ENCODE data around the gene HIRA. TPM values are rescaled to one million over a fixed set of nuclear protein-coding genes. Genes with fewer than 3 reads are reported as not detected.

HIRA gene
- total and polyA plus RNA-seq, 2 of the 8 experiments (the other 6 are each of a cell fraction or from before 2014, with no cell fraction given) = 34.9 to 67.2 TPM

DNA sequence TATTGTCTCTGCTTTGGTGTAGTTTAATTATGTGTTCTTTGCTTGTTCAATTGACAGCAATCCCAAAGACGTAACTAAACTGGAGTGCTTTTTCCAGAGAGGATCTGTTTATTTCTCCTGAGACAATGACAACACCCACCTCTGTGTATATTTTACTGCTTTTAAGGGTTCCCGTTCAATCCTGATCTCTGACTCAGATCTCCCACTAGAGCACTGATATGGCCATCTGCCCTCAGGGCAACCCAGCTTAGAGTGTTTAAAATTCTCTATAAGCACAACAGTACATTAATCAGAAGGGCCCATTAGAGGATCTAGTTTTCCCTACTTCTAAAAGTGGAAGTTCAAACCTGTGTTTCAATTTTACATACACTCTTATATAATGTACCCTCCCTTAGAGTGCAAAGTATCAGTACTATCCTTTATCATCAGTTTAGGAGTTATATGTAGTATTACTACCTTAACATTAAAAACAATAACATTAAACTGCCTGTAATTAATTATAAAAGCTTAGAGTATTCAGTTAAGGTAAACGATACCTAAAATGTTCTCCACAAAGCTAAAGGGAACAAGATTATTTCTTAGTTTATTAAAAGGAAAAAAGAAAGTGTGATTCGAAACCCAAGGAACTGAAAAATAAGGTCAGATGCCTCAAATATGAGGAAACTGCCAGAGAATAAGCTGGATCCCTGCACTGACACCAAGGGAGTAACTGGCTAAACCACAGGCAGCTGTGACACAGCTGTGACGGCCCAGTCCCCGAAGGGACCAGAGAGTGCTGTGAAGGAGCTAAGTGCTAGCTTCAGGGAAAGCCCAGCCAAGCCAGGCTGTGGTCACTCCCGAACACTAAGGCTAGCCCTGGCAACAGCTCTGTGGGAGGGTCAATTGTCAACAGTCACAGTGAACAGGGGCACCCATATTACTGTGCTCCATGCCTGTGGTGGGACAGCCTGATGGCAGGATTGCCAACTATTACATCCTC lies 32.2 kb upstream of the HIRA start:
- Histone ChIP-seq H2BK20ac (ENCODE audit: low read length) (no peak overlapping the region), H3K79me2 (ENCODE audit: control insufficient read depth in 1 of 2, insufficient read depth in 2 of 2, low read length in 2 of 2) (no peaks in the 10 kb centered on the region), H3K23me2 (ENCODE audit: low read depth, low read length) (no peaks in the 10 kb centered on the region), H4K91ac (replicated peaks; ENCODE audit: insufficient read length, low read length) (no peak overlapping the region), H3K4me3 (ENCODE audit: extremely low read depth in 1 of 4, insufficient read depth in 2 of 4, low read depth in 3 of 4, low read length in 4 of 4) (no peak overlapping the region), H3K36me3 (ENCODE audit: control insufficient read depth in 2 of 4, insufficient read depth in 4 of 4, low read length in 3 of 4) (peaks cover 12 to 55% (median 33%) of the 10 kb centered on the region in 4 experiments), H3K9me3 (ENCODE audit: insufficient read depth in 2 of 2, low read depth in 1 of 2, low read length in 1 of 2) (no peaks in the 10 kb centered on the region), H4K20me1 (replicated peaks in 1 of 2; ENCODE audit: control insufficient read depth in 1 of 2, insufficient read depth in 2 of 2, low read length in 2 of 2) (peaks cover 0 to 3% of the 10 kb centered on the region in 2 experiments), H3K18ac (ENCODE audit: extremely low read depth, low read length) (no peak overlapping the region), H3K9ac (replicated peaks in 1 of 4; ENCODE audit: extremely low read depth in 1 of 4, low read depth in 3 of 4, low read length in 3 of 4) (no peak overlapping the region), H2AFZ (ENCODE audit: low read length) (no peak overlapping the region), H3K79me1 (ENCODE audit: low read depth, low read length) (peaks cover under 1% of the 10 kb centered on the region; the same call in 1 of the 2 replicates), H3K56ac (replicated peaks; ENCODE audit: insufficient read length, low read depth, low read length) (no peak overlapping the region), H4K5ac (ENCODE audit: insufficient read length, low read depth, low read length) (no peak overlapping the region), H3K4ac (replicated peaks; ENCODE audit: insufficient read length, low read depth, low read length) (no peak overlapping the region), H3K14ac (ENCODE audit: insufficient read length) (no peak overlapping the region), H2BK12ac (ENCODE audit: low read depth, low read length) (no peak overlapping the region), H2BK15ac (ENCODE audit: low read length) (no peak overlapping the region), H3K4me1 (replicated peaks in 1 of 4; ENCODE audit: control insufficient read depth in 3 of 4, insufficient read depth in 4 of 4, low read length in 3 of 4) (no peaks in the 10 kb centered on the region), H2BK5ac (ENCODE audit: low read depth, low read length) (no peak overlapping the region), H4K8ac (ENCODE audit: extremely low read depth, insufficient read depth, low read length) (no peak overlapping the region), H3K27me3 (replicated peaks in 1 of 4; ENCODE audit: control insufficient read depth in 3 of 4, extremely low read depth in 1 of 4, insufficient read depth in 3 of 4, low read length in 3 of 4) (no peaks in the 10 kb centered on the region), H2BK120ac (replicated peaks; ENCODE audit: low read depth, low read length) (no peak overlapping the region), H3K23ac (ENCODE audit: insufficient read length) (no peak overlapping the region), H2AK5ac (ENCODE audit: low read depth, low read length) (no peak overlapping the region), H3K4me2 (ENCODE audit: insufficient read depth in 1 of 2, low read depth in 2 of 2, low read length in 2 of 2) (no peak overlapping the region), H3K27ac (ENCODE audit: low read depth, low read length) (no peak overlapping the region)
- no peak for DNase-seq (ENCODE audit: low read depth in 1 of 2, low spot score in 2 of 2)
- no peak for FAIRE-seq
- POLR2A ChIA-PET (ENCODE audit: partially characterized antibody) = interaction anchor here (0.7 to 3.4 kb wide), 3 partner anchors 13 to 320 kb away, joined by 3 to 9 read pairs (median 6); partner anchors contain the start of gene CDC45
- CTCF ChIA-PET (ENCODE audit: partially characterized antibody) = interaction anchor here (0.8 to 4.6 kb wide), 2 partner anchors 10 to 166 kb away, joined by 3 to 34 read pairs; no protein-coding TSS in a partner anchor
- 82% methylated on average over 7 of the region's 7 CpGs; no CpG with 5 or more reads in 1 of the 2 experiments for whole genome bisulfite sequencing, 2 experiments (ENCODE audit: extremely low coverage in 1 of 2, insufficient coverage in 1 of 2, insufficient read length in 1 of 2, insufficient replicate concordance in 2 of 2, low coverage in 1 of 2, low lambda C conversion rate in 2 of 2, missing lambda C conversion rate in 1 of 2)
- no peak for TF ChIP-seq SUZ12 (IDR thresholded peaks at IDR 0.05; ENCODE audit: low read length)
- TF ChIP-seq SAP30 (IDR thresholded peaks at IDR 0.05; ENCODE audit: insufficient read depth, insufficient replicate concordance, low read length) = no peak
- TF ChIP-seq CREB1 (IDR thresholded peaks at IDR 0.05) = no peak
- no peak for TF ChIP-seq HDAC6 (IDR thresholded peaks at IDR 0.05; ENCODE audit: low read depth, low read length)
- TF ChIP-seq POU5F1 (IDR thresholded peaks at IDR 0.05; ENCODE audit: low read depth, low read length) = no peak
- TF ChIP-seq SP1 (IDR thresholded peaks at IDR 0.05; ENCODE audit: low read depth, low read length) = no peak
- no peak for TF ChIP-seq E2F6 (IDR thresholded peaks at IDR 0.05)
- TF ChIP-seq SIX5 (IDR thresholded peaks at IDR 0.05; ENCODE audit: low read depth, low read length) = no peak
- no peak for TF ChIP-seq RAD21 (IDR thresholded peaks at IDR 0.05 in 1 of 2, conservative IDR thresholded peaks at IDR 0.05 in 1 of 2; ENCODE audit: low read depth in 2 of 2, low read length in 2 of 2)
- no peak for TF ChIP-seq SIRT6 (IDR thresholded peaks at IDR 0.05; ENCODE audit: low read length)
- no peak for TF ChIP-seq POLR2A (IDR thresholded peaks at IDR 0.05; ENCODE audit: control extremely low read depth in 1 of 2, low read depth in 2 of 2, low read length in 2 of 2)
